Measurements from ENCODE around the gene LRRC63. TPM values are rescaled to one million over a fixed set of nuclear protein-coding genes. Genes with fewer than 3 reads are reported as not detected.

Gene LRRC63
- polyA plus RNA-seq, 1 of the 3 experiments (the other 2 are of a cell fraction) = 0.03 TPM

GRCh38 chr13:46324976-46325375 lies 113.2 kb downstream of the LRRC63 start:
- Histone ChIP-seq H3K27me3 (ENCODE audit: insufficient read depth) (no peaks in the 10 kb centered on the region), H3F3A (replicated peaks; ENCODE audit: insufficient read depth) (no peaks in the 10 kb centered on the region), H2AFZ (ENCODE audit: low read depth) (no peak overlapping the region), H3K27ac (ENCODE audit: low read depth in 2 of 2, low read length in 1 of 2) (no peak overlapping the region), H3K4me2 (no peak overlapping the region), H3K9ac (no peak overlapping the region), H3K4me1 (ENCODE audit: control insufficient read depth in 1 of 2, insufficient read depth in 2 of 2, low read depth in 1 of 2, low read length in 1 of 2) (peaks cover 0 to 2% of the 10 kb centered on the region in 2 experiments; a peak in 1 of 4 replicates), H3K4me3 (ENCODE audit: low read depth in 2 of 2, low read length in 1 of 2) (no peak overlapping the region), H3K36me3 (replicated peaks in 1 of 2; ENCODE audit: control insufficient read depth in 1 of 2, insufficient read depth in 2 of 2, low read length in 1 of 2) (no peaks in the 10 kb centered on the region), H3K9me2 (no peaks in the 10 kb centered on the region), H4K20me1 (ENCODE audit: insufficient read depth) (no peaks in the 10 kb centered on the region), H3K79me2 (ENCODE audit: insufficient read depth) (no peaks in the 10 kb centered on the region), H3K9me3 (no peaks in the 10 kb centered on the region)
- TF ChIP-seq MXI1 (IDR thresholded peaks at IDR 0.05; ENCODE audit: low read depth, low read length) (no peak), RFX5 (IDR thresholded peaks at IDR 0.05; ENCODE audit: low read length) (no peak), TCF12 (IDR thresholded peaks at IDR 0.05) (no peak), MAX (IDR thresholded peaks at IDR 0.05; ENCODE audit: low read depth) (no peak), USF1 (IDR thresholded peaks at IDR 0.05; ENCODE audit: borderline replicate concordance, low read depth) (no peak), USF2 (IDR thresholded peaks at IDR 0.05; ENCODE audit: borderline replicate concordance, low read depth, low read length) (no peak)
- CTCF ChIA-PET = no interaction called here
- DNase-seq = no peak
- POLR2A ChIA-PET = no interaction called here
- 61% methylated on average over 5 of the region's 5 CpGs for WGBS (ENCODE audit: low lambda C conversion rate)

Small RNA genes lying within 50 kb of the gene (small RNA-seq; reads per million reads assigned to genes)
- 0 to 1.1 (median 0) reads per million in 7 experiments for gene RN7SKP5
- gene RN7SL288P = 0 reads per million in 7 experiments

Other genes starting within 250 kb of the LRRC63 start
- gene ZC3H13, start 159.2 kb upstream of the LRRC63 start, polyA plus RNA-seq (2012; rRNA removed) = 3.9 and 4.4 TPM in 2 replicates
- gene CPB2, start 106.9 kb upstream of the LRRC63 start, polyA plus RNA-seq (2012; rRNA removed) = not detected in 2 replicates
- 0.03 and 0.06 TPM in 2 replicates for gene LCP1, start 29.8 kb upstream of the LRRC63 start, polyA plus RNA-seq (2012; rRNA removed)
- 0.07 and 0.10 TPM in 2 replicates for gene RUBCNL, start 175.3 kb downstream of the LRRC63 start, polyA plus RNA-seq (2012; rRNA removed)